Measurements from ENCODE around the gene LMNTD1.
"Not testable (repeated sequence)": the region's sequence is repeated elsewhere in the genome, so short reads cannot be mapped to it uniquely, and the experiment has no call there.

The LMNTD1 gene, protein sequence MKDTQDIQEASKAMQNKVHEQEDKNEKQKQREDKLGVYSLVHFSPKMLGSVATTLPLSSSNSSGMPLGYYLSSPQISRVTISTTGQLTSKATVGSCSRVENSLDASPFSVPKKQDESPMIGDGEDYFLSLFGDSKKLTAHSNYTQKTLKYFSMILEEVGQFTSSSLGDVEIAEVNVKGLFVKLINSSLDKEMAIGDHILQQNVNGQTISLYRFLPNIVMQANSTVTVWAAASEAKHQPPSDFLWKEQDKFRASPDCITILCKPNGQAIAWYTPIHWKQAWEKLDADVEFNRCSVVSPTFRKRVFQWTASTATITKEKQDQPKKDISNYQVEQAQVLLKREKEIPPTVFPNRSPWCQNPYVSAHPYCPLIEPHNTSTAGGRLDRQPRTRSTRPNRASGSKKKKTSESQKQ

GRCh38 chr12:25553098-25553497 is at the start of gene LMNTD1:
Gene LMNTD1, minus strand, starts transcription at chr12:25553283. Its CDS starts 324 bp downstream, at chr12:25552959.
- no peak for DNase-seq (ENCODE audit: low read depth in 1 of 2, low spot score in 1 of 2)

DNA sequence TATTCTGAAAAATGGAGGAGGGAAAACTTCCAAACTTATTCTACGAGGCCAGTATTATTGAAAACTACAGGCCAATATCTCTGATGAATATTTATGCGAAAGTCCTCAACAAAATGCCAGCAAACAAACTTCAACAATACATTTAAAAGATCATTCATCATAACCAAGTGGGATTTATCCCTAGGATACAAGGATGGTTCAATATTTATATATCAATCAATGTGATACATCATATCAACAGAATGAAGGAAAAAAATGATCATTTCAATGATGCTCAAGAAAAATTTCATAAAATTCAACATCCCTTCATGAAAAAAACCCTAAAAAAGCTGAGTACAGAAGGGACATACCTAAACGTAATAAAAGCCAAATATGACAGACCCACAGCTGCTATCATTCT is 45.9 kb upstream of the LMNTD1 start:
- DNase-seq (ENCODE audit: low read depth in 1 of 2, low spot score in 1 of 2), result no peak

GRCh38 chr12:25595496-25595895 is 42.4 kb upstream of the LMNTD1 start:
- DNase-seq (ENCODE audit: low read depth in 1 of 2, low spot score in 1 of 2), result not testable (repeated sequence)

- no peak for DNase-seq (ENCODE audit: low read depth in 1 of 2, low spot score in 1 of 2)
These were observed 41.3 kb upstream of the LMNTD1 start for GRCh38 chr12:25594376-25594775.

DNA sequence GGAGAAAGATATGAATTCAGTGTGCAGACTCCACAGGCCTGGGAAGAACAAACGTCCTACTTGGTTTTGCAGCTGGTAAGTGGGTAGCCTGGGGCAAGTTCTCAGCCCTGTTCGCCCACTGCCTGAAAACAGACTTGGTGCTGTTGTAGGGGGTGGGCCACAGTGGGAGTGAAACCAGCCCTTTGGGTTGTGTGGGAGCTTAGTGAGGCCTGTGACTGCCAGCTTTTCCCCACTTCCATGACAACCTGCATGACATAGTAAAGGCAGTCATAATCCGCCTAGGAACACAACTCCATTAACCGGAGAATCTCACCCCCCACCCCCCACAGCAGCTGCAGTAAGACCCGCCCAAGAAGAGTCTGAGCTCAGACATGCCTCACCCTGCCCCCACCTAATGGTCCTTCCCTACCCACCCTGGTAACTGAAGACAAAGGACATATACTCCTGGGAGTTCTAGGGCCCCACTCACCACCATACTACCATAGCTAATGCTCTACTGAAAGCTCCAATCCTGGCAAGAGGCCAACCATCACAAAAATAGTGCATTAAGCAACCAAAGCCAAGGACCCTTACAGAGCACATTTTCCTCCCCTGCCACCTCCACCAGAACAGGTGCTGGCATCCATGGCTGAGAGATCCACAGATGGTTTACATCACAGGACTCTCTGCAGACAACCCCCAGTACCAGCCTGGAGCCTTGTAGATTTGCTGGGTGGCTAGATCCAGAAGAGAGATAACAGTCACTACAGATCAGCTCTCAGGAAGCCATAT is 39.8 kb upstream of the LMNTD1 start:
- DNase-seq (ENCODE audit: low read depth in 1 of 2, low spot score in 1 of 2), result no peak

DNA sequence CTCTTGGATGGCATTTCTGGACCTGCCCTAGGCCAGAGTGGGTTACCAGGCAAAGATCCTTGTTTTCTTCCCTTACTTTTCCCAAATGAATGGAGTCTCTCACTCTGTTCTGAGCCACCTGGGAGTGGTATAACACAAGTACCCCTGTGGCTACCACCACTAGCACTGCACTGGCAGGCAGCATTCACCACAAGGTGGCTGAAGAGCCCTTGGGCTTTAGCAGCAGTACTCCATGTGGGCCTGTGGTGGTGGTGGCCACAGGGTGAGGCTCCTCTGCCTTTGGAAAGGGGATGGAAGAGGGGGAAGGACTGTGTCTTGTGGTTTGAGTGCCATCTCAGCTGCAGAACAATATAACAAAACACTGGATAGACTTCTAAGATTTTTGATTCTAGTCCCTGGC is 38.1 kb upstream of the LMNTD1 start:
- no peak for DNase-seq (ENCODE audit: low read depth in 1 of 2, low spot score in 1 of 2)

DNA sequence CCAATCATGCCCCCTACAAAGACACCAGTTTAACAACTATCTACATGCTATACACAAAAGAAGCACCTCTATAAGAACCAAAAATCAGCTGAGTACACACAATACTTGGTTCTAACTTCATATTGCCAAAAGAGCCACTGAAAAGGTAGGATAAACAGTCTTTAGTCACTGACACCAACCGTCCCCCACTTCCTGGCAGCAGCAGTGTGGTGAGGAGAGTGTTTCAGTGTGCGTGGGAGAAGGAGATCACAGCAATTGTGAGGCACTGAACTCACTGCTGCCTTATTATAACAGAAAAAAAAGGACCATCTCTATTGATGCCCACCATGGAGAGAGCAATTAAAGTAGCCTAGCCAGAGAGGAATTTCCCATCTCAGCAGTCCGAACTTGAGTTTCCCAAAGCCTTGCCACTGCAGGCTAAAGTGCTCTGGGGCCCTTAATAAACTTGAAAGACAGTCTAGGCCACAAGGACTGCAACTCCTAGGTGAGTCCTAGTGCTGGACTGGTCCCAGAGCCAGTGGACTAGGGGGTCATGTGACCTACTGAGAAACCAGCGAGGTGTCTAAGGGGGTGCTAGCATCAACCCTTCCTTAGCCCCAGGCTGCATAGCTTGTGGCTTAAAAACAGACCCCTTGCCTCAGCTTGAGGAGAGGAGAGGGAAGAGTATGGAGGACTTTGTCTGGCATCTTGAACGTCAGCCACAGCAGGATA is 37.1 kb upstream of the LMNTD1 start:
- peak in 1 of 2 donors; percentile 25 for DNase-seq (ENCODE audit: low read depth in 1 of 2, low spot score in 1 of 2)

GRCh38 chr12:25587346-25587745 is 34.3 kb upstream of the LMNTD1 start:
- no peak for DNase-seq (ENCODE audit: low read depth in 1 of 2, low spot score in 1 of 2)

- no peak for DNase-seq (ENCODE audit: low read depth in 1 of 2, low spot score in 1 of 2)
These were observed 32.6 kb upstream of the LMNTD1 start for GRCh38 chr12:25585662-25586061.

GRCh38 chr12:25585021-25585523 is 32.0 kb upstream of the LMNTD1 start:
- DNase-seq (ENCODE audit: low read depth in 1 of 2, low spot score in 1 of 2), result no peak

DNA sequence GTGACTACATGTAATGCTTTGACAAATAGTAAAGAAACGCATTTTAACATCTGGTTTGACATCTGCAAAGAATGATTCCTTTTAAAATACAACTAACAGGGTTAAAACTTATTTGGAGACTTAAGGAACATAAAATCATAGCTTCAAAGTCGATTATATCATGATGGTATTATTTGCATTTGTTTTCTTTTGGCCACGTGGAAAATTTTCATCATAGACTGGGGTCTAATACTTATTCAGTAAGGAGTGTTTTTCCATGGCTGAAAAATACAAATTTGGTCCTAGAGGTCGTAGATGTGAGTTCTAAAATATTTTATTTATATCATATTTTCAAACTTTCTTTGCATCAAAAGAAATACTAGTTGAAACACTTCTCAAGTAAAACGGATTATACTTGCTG is 31.5 kb upstream of the LMNTD1 start:
- DNase-seq (ENCODE audit: low read depth in 1 of 2, low spot score in 1 of 2), result no peak

DNA sequence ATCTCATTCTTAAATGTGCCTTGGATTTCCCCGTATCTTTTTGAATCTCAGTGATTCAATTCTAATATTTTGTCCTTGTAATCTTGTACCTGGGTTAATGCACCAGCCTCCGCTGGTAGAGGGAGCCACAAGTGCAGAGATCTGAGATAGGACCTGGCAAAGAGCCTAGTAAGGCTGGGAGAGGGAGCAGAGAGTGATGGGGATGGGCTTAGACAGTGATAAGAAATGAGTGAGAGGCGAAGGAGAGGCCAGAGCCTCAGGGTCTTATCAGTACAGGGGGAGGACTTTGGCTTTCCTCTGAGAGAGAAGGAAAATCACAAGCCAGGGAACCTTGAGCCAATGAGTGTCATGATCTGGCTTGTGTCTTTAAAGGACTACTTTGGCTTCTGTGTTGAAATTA is 30.5 kb upstream of the LMNTD1 start:
- DNase-seq (ENCODE audit: low read depth in 1 of 2, low spot score in 1 of 2), result no peak

DNA sequence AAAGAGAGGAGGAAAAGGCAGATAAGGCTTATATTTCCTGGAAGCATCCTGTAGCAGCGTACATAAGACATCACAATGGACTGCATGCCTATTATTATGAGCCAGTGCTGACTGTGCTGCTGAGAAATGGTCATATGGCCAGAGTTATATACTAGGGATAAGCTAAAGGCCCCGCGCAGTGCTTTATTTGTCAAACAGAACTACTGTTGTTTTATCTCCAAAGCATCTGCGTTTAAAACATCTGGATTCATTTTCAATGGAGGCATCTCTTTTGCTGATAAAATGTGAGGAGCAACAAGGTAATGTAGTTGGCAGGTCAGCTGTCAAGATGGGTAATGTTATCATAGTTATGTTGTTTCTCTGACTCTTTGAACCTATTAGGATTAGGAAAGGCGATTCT is 28.0 kb upstream of the LMNTD1 start:
- DNase-seq (ENCODE audit: low read depth in 1 of 2, low spot score in 1 of 2), result no peak

GRCh38 chr12:25578411-25579143 is 25.5 kb upstream of the LMNTD1 start:
- DNase-seq (ENCODE audit: low read depth in 1 of 2, low spot score in 1 of 2), result no peak

DNA sequence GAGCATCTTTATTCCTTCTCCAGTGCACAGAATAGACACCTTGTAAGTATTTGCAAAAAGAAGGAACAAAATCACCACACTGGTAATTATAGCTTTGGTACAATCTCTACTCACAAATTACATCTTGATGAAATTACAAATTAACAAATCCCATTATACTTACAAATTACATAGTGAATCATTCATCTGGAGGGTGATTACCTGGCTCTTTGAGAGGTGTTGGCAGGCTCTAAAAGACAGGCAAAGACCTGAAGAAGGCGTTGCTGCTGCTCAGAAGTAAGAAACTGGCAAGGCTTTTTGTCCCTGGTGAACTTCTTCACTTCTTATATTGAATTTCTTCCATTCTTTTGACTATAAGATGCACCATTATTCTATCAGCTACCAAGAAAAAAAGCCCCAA is 21.7 kb upstream of the LMNTD1 start:
- DNase-seq (ENCODE audit: low read depth in 1 of 2, low spot score in 1 of 2), result no peak

DNA sequence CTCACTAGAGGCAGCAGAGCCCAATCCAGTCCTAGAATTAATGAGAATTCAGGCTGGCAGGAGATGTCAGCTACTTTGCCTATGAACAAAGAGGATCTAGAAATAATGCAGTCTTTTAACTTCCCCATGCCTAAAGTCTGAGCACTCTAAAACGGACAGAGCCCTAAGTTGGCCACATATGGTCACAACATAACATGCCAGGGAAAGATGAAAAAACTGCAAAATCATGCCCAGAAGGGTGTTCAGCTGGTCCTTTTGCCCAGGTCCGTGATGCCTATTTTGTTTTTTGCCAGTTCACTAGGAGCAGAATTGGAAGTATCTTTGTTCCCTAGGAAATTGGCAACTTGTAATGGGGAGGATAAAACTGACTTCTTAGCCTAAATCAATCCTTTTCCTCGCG is 20.3 kb upstream of the LMNTD1 start:
- DNase-seq (ENCODE audit: low read depth in 1 of 2, low spot score in 1 of 2), result no peak

DNA sequence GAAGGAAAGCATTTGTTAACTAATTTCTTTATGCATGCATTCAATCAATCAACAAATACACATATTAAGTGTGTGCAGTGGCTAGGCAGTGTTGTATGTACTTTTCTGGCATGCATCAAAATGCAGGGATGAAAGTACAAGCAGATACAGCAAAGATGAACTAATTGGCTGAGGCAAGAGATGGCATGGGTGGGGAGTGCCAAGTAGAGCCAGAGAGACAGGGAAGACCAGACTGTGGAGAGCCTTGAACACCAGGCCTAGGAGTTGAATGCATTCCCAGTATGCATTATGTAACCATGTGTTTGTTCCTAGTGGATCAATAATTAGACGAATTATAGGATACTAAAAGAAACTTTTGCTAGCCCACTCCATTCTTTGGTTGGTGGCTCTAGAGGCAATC is 17.3 kb upstream of the LMNTD1 start:
- no peak for DNase-seq (ENCODE audit: low read depth in 1 of 2, low spot score in 1 of 2)

DNA sequence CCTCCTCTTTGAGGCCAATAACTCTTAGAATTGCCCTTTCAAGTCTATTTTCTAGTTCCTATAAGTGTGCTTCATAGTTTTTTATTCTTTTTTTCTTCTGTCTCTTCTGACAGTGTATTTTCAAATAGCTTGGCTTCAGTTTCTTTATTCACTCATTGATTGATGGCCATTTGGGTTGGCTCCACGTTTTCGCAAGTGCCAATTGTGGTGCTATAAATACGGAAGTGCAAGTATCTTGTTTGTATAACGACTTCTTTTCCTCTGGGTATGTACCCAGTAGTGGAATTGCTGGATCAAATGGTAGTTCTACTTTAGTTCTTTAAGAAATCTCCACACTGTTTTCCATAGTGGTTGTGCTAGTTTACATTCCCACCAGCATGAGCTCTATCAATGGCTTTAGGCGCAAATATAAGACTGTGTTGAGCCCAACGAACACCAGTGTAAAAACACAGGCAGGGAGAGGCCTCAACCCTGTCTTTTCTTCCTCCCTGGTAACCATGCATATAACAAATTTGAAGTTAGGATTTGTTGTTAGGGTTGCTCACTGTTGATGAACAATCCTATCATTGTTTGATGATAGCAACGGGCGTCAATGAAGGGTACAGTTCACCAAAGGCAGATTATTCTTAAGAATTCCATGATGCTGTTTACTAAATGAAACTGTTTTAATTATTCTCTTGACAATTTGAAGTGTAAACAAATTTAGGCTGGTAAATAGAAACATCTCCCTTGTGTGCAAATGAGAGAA is 13.3 kb upstream of the LMNTD1 start:
- no peak for DNase-seq (ENCODE audit: low read depth in 1 of 2, low spot score in 1 of 2)

DNA sequence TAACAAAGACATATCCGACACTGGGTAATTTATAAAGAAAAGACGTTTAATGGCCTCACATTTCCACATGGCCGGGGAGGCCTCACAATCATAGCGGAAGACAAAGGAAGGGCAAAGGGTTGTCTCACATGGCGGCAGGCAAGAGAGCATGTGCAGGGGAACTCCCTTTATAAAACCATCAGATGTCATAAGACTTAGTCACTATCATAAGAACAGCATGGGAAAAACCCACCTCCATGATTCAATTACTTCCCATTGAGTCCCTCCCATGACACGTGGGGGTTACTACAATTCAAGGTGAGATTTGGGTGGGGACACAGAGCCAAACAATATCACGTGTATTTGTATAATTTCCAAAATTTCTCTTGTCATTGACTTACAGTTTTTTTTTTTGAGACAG is 5.5 kb upstream of the LMNTD1 start:
- peak in 1 of 2 donors; percentile 3 for DNase-seq (ENCODE audit: low read depth in 1 of 2, low spot score in 1 of 2)

- DNase-seq (ENCODE audit: low read depth in 1 of 2, low spot score in 1 of 2), result no peak
These were observed 4.8 kb upstream of the LMNTD1 start for GRCh38 chr12:25557830-25558436.

Data from activated CD4-positive, alpha-beta T cell treated with anti-CD3 and anti-CD28 coated beads, Interleukin-2, amount 50 U/mL, for 24 hours (primary cell).